ENCODE results near the gene MINDY3. TPM values are rescaled to one million over a fixed set of nuclear protein-coding genes. Genes with fewer than 3 reads are reported as not detected.

MINDY3 gene
- total RNA-seq, 1 experiment from 2014 or later: 11.3 TPM

DNA sequence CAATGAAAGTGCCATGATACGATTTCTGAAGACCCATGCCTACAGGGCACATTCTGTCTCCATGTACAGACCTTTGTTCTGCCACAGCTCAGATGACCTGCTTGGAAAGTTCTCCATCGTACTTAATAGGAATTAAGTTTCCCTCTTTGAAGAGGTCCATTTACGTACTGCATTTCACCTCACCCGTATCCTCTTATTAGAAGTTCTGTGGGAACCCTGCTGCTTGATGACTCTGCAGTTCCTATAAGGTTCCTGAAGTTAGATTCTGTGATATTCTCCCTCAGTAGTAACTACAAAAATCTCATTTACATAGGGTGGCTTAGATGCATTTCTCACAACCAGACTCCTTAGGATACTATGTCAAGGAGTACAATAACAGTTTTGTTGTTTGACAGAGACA, 50.9 kb downstream of the MINDY3 start:
- no peaks in the 10 kb centered on the region for H3K27me3 Mint-ChIP-seq (ENCODE audit: low read depth)
- TF ChIP-seq JAZF1 (CRISPR knock-in tag; IDR thresholded peaks at IDR 0.05): no peak
- no peak for DNase-seq (ENCODE audit: low spot score)
- H3K27ac Mint-ChIP-seq: no peak overlapping the region
- no peak for ATAC-seq
- POLR2A ChIA-PET: no interaction called here
- no peaks in the 10 kb centered on the region for H3K4me1 Mint-ChIP-seq
- H3K36me3 Mint-ChIP-seq: no peaks in the 10 kb centered on the region
- no peaks in the 10 kb centered on the region for H3K9me3 Mint-ChIP-seq
- CTCF ChIA-PET: no interaction called here
- no peak overlapping the region for H3K4me3 Mint-ChIP-seq

DNA sequence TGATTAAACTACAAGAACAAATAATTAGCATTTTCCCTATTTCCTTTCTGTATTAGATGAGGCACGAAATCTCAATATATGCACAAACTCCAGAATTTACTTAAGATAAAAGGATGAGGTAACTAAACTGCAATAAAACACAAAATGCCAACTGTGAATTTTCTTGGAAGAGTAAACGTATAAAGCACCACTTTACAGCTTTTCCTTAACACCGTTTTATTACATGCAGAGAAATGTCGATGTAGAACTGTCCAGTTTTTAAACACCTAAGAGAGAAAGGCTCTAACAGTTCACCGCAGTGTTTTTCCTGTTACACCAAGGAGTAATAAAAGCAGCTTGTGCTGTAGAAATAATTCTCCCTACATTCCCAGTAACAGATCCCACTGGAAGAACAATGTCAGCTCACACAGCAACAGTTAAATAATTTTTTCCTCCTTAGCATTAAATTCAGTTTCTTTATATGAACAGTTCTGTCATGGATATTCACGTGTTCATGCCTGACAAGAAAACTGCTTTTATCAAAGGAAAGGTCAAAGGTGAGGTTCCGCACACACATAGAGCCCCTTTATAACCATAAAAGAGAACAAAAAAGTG, 52.0 kb downstream of the MINDY3 start:
- Mint-ChIP-seq H3K9me3 (no peaks in the 10 kb centered on the region), H3K36me3 (no peaks in the 10 kb centered on the region), H3K4me1 (no peaks in the 10 kb centered on the region), H3K27ac (no peak overlapping the region), H3K4me3 (no peak overlapping the region), H3K27me3 (ENCODE audit: low read depth) (no peaks in the 10 kb centered on the region)
- ChIA-PET CTCF (no interaction called here), POLR2A (no interaction called here)
- DNase-seq (ENCODE audit: low spot score): no peak
- TF ChIP-seq ATF1 (CRISPR knock-in tag; IDR thresholded peaks at IDR 0.05): no peak
- TF ChIP-seq, protein P1, sequence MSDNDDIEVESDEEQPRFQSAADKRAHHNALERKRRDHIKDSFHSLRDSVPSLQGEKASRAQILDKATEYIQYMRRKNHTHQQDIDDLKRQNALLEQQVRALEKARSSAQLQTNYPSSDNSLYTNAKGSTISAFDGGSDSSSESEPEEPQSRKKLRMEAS (CRISPR knock-in tag; IDR thresholded peaks at IDR 0.05): no peak
- no peak for ATAC-seq

DNA sequence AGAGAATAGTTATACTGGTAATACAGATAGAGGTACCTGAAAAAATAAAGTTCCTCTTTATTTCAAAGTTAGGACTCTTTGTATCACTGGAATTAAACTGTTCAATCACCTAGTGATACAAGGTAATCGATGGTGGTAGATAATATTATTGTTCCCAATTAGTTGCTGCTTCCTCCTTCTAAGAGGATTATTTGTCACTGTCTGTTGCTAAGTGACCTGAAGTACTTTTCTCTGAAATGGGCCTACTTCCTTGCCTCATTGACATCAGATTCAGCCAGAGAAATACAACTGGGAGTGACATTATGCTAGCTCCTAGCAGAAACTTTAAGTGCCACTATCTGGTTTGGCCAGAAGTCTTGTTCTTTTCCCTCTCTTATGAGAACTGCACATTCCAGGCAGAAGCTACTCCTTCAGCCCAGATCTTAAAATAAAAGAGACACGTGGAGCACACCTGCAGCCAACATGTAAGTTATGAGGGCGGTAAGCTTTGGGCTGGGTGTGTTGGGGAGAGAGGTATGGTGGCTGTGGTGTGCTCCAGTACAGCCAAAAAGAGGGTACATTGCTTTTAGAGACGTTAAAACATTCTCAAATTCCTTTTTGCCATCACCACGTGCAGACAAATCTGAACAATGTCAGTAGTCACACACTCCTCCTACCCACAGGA, 54.8 kb downstream of the MINDY3 start:
- ATAC-seq (no peak), DNase-seq (ENCODE audit: low spot score) (no peak)
- Mint-ChIP-seq H3K4me1 (peaks cover 8% of the 10 kb centered on the region), H3K27me3 (ENCODE audit: low read depth) (no peaks in the 10 kb centered on the region), H3K9me3 (no peaks in the 10 kb centered on the region), H3K36me3 (no peaks in the 10 kb centered on the region), H3K27ac (no peak overlapping the region), H3K4me3 (no peak overlapping the region)
- TF ChIP-seq RORB (CRISPR knock-in tag; IDR thresholded peaks at IDR 0.05) (no peak), MXD4 (CRISPR knock-in tag; IDR thresholded peaks at IDR 0.05; ENCODE audit: borderline replicate concordance) (no peak), ZNF317 (CRISPR knock-in tag; IDR thresholded peaks at IDR 0.05; ENCODE audit: borderline replicate concordance, low read depth) (no peak), JAZF1 (CRISPR knock-in tag; IDR thresholded peaks at IDR 0.05) (no peak), ESRRA (CRISPR knock-in tag; IDR thresholded peaks at IDR 0.05; ENCODE audit: borderline replicate concordance) (no peak), FOXJ3 (CRISPR knock-in tag; IDR thresholded peaks at IDR 0.05; ENCODE audit: borderline replicate concordance) (no peak), ETV6 (CRISPR knock-in tag; IDR thresholded peaks at IDR 0.05) (no peak), GABPB1 (CRISPR knock-in tag; IDR thresholded peaks at IDR 0.05) (no peak), CREB1 (CRISPR knock-in tag; IDR thresholded peaks at IDR 0.05) (no peak), ZNF396 (CRISPR knock-in tag; IDR thresholded peaks at IDR 0.05; ENCODE audit: borderline replicate concordance) (no peak)
- TF ChIP-seq, protein P2, sequence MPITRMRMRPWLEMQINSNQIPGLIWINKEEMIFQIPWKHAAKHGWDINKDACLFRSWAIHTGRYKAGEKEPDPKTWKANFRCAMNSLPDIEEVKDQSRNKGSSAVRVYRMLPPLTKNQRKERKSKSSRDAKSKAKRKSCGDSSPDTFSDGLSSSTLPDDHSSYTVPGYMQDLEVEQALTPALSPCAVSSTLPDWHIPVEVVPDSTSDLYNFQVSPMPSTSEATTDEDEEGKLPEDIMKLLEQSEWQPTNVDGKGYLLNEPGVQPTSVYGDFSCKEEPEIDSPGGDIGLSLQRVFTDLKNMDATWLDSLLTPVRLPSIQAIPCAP (CRISPR knock-in tag; IDR thresholded peaks at IDR 0.05): no peak
- TF ChIP-seq, protein P3, sequence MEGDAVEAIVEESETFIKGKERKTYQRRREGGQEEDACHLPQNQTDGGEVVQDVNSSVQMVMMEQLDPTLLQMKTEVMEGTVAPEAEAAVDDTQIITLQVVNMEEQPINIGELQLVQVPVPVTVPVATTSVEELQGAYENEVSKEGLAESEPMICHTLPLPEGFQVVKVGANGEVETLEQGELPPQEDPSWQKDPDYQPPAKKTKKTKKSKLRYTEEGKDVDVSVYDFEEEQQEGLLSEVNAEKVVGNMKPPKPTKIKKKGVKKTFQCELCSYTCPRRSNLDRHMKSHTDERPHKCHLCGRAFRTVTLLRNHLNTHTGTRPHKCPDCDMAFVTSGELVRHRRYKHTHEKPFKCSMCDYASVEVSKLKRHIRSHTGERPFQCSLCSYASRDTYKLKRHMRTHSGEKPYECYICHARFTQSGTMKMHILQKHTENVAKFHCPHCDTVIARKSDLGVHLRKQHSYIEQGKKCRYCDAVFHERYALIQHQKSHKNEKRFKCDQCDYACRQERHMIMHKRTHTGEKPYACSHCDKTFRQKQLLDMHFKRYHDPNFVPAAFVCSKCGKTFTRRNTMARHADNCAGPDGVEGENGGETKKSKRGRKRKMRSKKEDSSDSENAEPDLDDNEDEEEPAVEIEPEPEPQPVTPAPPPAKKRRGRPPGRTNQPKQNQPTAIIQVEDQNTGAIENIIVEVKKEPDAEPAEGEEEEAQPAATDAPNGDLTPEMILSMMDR (IDR thresholded peaks at IDR 0.05): no peak
- TF ChIP-seq, protein P4, sequence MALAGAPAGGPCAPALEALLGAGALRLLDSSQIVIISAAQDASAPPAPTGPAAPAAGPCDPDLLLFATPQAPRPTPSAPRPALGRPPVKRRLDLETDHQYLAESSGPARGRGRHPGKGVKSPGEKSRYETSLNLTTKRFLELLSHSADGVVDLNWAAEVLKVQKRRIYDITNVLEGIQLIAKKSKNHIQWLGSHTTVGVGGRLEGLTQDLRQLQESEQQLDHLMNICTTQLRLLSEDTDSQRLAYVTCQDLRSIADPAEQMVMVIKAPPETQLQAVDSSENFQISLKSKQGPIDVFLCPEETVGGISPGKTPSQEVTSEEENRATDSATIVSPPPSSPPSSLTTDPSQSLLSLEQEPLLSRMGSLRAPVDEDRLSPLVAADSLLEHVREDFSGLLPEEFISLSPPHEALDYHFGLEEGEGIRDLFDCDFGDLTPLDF (CRISPR knock-in tag; IDR thresholded peaks at IDR 0.05): no peak
- TF ChIP-seq, protein P5, sequence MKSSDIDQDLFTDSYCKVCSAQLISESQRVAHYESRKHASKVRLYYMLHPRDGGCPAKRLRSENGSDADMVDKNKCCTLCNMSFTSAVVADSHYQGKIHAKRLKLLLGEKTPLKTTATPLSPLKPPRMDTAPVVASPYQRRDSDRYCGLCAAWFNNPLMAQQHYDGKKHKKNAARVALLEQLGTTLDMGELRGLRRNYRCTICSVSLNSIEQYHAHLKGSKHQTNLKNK (CRISPR knock-in tag; IDR thresholded peaks at IDR 0.05): no peak
- TF ChIP-seq, protein P6, sequence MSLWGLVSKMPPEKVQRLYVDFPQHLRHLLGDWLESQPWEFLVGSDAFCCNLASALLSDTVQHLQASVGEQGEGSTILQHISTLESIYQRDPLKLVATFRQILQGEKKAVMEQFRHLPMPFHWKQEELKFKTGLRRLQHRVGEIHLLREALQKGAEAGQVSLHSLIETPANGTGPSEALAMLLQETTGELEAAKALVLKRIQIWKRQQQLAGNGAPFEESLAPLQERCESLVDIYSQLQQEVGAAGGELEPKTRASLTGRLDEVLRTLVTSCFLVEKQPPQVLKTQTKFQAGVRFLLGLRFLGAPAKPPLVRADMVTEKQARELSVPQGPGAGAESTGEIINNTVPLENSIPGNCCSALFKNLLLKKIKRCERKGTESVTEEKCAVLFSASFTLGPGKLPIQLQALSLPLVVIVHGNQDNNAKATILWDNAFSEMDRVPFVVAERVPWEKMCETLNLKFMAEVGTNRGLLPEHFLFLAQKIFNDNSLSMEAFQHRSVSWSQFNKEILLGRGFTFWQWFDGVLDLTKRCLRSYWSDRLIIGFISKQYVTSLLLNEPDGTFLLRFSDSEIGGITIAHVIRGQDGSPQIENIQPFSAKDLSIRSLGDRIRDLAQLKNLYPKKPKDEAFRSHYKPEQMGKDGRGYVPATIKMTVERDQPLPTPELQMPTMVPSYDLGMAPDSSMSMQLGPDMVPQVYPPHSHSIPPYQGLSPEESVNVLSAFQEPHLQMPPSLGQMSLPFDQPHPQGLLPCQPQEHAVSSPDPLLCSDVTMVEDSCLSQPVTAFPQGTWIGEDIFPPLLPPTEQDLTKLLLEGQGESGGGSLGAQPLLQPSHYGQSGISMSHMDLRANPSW (CRISPR knock-in tag; conservative IDR thresholded peaks at IDR 0.05; ENCODE audit: low read depth): no peak
- TF ChIP-seq, protein P7, sequence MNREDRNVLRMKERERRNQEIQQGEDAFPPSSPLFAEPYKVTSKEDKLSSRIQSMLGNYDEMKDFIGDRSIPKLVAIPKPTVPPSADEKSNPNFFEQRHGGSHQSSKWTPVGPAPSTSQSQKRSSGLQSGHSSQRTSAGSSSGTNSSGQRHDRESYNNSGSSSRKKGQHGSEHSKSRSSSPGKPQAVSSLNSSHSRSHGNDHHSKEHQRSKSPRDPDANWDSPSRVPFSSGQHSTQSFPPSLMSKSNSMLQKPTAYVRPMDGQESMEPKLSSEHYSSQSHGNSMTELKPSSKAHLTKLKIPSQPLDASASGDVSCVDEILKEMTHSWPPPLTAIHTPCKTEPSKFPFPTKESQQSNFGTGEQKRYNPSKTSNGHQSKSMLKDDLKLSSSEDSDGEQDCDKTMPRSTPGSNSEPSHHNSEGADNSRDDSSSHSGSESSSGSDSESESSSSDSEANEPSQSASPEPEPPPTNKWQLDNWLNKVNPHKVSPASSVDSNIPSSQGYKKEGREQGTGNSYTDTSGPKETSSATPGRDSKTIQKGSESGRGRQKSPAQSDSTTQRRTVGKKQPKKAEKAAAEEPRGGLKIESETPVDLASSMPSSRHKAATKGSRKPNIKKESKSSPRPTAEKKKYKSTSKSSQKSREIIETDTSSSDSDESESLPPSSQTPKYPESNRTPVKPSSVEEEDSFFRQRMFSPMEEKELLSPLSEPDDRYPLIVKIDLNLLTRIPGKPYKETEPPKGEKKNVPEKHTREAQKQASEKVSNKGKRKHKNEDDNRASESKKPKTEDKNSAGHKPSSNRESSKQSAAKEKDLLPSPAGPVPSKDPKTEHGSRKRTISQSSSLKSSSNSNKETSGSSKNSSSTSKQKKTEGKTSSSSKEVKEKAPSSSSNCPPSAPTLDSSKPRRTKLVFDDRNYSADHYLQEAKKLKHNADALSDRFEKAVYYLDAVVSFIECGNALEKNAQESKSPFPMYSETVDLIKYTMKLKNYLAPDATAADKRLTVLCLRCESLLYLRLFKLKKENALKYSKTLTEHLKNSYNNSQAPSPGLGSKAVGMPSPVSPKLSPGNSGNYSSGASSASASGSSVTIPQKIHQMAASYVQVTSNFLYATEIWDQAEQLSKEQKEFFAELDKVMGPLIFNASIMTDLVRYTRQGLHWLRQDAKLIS (CRISPR knock-in tag; IDR thresholded peaks at IDR 0.05; ENCODE audit: borderline replicate concordance): no peak
- TF ChIP-seq, protein P1 (CRISPR knock-in tag; IDR thresholded peaks at IDR 0.05): no peak
- ChIA-PET CTCF (no interaction called here), POLR2A (no interaction called here)

Measured in WTC11 (cell line).